Activated CD8-positive, alpha-beta memory T cell treated with anti-CD3 and anti-CD28 coated beads, Interleukin-2, amount 50 U/mL, for 48 hours (primary cell): ENCODE data around the gene CCDC82.
A peak's percentile ranks its signal among the peaks of the same experiment; 100 is the strongest.

ENCODE experiments used
- DNase-seq: peaks from one replicate; pipeline ENCODE4 v3.0.0-alpha.2; 2020

CCDC82 gene

DNA sequence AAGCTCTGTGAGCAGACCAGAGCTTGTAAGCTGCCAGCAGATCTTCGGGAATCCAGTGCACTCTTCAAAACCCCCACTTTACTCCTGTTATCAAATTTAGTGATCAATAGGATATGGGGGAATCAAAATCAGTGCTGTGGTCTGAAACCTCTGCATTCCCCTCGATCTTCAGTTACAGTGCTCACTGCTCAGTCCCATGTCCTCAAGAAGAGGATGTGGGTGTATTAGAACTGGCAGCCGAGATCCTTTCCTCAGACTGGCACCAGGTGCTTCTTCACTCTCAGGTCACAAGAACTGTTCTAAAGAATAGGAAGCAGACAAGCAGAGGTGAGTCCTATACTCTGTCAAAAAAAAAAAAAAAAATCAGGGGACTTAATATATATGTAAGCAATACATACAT lies 31.4 kb downstream of the CCDC82 start:
- DNase-seq: no peak

DNA sequence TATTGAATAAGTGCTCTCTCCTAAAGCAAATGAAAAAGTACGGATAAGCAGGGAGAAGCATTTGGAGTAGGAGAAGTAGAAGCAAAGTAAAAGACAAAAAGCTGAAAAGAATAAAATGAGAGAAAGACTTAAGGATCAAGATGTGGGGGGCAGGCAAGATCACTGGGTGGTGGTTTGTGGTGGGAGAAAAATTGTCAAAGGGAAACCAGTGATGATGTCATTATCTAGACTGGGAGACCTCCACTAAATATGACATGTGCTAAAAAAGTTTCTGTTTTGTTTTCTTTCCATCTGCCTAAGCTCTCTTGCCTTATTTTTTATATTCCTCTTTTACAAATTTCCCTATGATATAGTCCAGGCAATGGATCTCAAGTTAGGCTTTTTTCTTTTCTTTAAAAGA lies 31.9 kb downstream of the CCDC82 start:
- no peak for DNase-seq

DNA sequence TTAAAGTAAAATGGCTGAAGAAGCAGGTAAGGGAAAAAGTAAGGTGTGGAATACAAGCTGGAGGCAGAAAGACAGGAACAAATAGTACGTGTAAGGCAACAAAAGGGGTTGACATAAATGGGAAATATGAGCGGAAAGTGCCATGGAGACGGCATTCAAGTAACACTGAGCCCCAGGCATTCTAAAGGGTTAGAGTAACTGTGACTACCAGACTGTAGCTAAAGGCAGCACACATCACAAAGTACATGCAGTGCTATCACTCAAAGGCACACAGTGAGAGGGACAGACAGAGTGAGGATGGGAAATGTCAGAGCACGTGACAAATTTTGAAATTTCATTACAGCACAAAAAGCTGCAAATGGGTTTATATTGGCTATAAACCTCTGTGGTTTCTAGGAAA lies 32.9 kb downstream of the CCDC82 start:
- no peak for DNase-seq

- DNase-seq: peak; percentile 89
Measured at GRCh38 chr11:96342961-96343711, 46.6 kb downstream of the CCDC82 start, which contains the start of gene MAML2. MAML2 (minus strand) TSS chr11:96343195; CDS start chr11:96341895, 1,300 bp downstream.

DNA sequence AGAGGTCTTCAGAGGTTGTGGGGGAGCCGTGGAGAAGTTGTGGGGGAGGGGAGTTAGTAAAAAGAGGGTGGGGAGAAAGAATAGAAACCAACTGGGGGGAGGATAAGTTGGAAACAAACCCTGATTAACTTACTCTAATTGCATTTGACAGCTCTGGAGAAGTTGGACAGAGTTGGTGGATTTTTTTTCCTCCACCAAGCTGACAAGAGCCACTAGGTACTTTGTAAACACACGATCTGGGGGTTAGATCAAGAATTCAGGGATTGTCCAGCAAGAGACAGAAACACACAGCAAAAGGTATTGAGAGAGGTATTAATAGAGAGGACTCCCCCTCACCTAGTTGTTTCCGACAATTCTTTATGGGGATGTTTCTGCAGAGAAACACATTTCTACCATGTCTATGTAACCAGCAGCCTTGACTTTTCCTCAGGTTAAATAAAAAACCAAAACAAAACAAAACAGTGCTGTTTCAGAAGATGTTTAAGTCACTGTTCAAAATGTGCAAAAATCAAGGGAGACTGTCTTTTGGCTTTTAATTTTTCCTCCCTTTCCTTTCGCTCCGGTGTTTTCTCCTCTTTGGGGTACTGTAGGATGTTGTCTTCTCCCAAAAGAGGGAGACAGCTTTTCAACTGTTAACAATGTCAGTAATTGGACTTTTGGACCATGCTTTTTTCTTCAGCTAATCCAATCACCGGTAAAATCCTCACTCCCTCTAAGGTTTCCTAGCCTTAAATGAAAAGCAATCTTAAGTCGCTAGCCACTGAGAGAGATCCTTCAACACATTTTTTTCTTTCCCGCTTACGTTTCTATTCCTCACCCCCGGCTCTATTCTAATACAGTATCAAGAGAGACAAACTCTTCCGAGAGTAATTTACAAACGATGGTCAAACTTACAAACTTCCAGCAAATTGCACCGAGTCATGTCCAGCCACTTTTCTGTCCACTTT lies 47.4 kb downstream of the CCDC82 start:
- no peak for DNase-seq

GRCh38 chr11:96341211-96342013 lies 48.3 kb downstream of the CCDC82 start:
- peak; percentile 79 for DNase-seq

- no peak for DNase-seq
Measured at GRCh38 chr11:96340555-96340885, 49.2 kb downstream of the CCDC82 start.

- DNase-seq: no peak
Measured at GRCh38 chr11:96339706-96340554, 49.8 kb downstream of the CCDC82 start.

DNA sequence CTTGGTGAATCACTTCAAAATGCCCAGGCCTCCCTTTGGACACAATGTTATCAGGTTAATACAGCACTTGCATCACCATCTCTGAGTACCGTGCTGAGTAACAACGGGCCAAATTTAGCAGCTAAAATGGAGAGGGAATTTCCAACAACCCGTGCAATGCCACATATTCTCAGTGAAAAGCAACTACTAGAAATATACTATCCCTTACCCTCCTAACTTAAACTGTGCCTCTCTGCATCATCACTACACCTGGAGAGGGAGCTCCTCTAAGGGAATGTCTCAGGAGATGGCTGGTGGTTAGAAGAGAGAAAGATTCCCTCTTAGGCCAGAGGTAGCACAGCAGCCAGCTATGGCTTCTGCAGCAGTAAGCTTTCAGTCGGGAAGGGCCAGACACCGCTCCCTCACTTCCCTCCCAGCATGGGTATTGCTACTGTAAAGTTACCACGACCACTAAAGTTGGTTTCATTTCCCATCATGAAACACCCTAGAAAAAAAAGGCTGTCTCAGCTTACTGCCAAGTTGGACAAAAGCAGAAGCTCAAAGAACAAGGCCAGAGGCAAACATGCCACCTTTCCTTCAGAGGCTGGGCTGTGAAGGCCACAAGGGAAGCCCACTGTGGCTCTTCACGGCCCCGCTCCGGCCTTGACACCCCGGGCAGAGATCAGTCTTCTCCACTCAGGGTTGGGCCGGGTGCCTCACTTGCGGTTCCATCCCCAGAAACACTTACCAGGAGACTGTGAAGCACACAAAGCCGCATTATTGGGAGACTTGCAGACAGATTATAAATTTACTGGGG lies 50.6 kb downstream of the CCDC82 start:
- DNase-seq: peak; percentile 66

GRCh38 chr11:96337541-96338431 lies 51.9 kb downstream of the CCDC82 start:
- DNase-seq: no peak

- DNase-seq: no peak
Measured at GRCh38 chr11:96335388-96335787, 54.3 kb downstream of the CCDC82 start.

GRCh38 chr11:96334219-96334618 lies 55.5 kb downstream of the CCDC82 start:
- no peak for DNase-seq

DNA sequence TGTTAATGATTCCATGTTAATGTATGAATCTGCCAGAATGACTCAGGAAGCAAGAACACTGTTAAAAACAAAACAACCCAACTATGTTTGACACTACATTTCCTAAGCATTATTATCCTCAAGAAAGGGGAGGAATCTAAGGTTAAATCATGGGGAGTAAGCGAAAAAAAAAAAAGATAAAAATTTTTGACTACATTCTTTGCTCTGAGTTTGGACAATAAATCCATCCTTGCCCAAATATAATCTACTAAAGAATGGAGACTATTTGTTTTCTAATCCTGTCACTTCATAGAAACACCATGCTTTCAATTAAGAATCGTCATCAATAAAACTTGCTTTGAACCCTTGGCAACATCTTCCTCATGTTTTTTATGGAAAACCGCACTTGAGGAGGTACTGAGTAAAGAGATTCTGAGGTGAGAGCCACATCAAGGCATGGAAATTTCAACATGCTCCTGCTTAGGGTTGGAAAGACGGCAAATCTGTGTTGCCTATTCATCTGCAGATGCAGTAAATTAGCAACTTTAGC lies 56.5 kb downstream of the CCDC82 start:
- no peak for DNase-seq

DNA sequence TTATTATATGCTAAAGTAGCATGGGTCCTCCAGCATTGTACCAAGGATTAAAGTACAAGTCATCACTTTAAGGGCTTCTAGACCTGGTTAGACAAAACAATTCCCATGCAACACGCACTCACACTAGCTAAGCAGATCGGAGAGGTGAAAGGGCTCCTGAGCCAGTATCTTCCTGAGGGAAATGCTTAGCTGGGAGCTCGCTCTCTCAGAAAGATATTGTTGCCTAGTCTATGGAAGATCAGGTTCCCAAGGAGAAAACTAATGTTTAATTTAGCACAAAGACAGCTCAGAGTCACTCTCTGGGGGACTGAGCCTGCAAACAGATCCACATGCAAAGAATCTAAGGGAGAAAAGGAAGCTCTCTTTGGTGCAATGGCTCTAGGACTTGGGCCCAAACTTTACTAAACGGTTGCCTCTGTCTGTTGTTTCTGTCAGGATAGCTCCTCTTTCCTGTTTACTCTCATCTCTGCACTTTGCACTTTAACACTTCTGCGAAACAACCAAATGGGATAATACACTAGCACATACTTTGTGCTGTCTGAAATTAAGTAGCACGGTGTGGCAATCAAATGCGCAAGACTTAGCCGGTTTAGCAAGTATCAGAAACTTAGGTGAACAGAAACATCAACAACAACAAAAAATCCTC lies 57.5 kb downstream of the CCDC82 start:
- no peak for DNase-seq

DNA sequence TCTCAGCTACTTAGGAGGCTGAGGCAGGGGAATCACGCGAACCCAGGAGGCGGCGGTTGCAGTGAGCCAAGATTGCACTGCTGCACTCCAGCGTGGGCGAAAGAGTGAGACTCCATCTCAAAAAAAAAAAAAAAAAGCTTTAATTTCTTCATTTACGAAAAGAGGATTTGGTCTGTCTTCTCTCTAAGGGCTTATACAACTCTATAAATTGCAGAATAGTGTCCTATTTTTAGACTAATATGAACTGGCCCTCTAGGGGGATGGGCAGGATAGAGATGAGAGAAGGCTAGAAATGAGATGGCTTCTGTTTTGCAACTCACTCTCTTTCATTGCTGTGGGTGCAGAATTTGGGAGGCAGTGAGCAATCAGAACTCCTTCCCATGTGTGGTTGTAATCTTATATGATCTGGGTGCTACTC lies 58.0 kb downstream of the CCDC82 start:
- DNase-seq: no peak

GRCh38 chr11:96330511-96330859 lies 59.2 kb downstream of the CCDC82 start:
- DNase-seq: no peak

DNA sequence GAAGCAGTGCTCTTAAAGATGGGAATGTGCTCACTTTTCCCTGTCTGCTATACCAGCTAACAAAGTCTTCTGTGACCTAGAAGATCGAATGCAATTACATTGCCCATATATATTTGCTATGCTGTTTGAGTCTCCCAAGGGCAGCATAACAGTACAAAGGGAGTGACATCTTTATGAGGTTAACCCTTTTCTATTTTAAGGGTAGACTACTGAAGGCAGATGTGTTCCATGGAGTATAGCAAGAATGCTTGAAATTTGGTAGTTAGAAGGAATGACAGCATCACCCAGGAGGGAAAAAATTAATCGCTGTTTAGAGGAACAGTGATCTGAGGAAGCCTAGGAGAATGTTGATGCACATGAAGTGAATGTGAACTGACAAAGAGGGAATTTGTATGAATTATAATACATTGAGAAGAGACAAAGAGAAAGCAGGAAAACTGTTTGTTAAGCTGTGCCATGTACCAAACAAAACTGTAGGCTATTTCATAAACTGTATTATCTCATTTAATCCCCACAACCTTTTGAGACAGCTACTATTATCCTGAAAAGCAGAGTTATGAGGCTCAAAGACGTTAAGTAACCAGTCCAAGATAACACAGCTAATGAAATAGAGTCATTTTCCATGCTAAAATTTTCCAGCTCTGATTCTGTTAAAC lies 59.7 kb downstream of the CCDC82 start:
- no peak for DNase-seq

- DNase-seq: no peak
Measured at GRCh38 chr11:96329419-96329818, 60.3 kb downstream of the CCDC82 start.

- DNase-seq: no peak
Measured at GRCh38 chr11:96328395-96329010, 61.2 kb downstream of the CCDC82 start.
